Measurements from ENCODE around the gene IL1R2.

IL1R2 gene

DNA sequence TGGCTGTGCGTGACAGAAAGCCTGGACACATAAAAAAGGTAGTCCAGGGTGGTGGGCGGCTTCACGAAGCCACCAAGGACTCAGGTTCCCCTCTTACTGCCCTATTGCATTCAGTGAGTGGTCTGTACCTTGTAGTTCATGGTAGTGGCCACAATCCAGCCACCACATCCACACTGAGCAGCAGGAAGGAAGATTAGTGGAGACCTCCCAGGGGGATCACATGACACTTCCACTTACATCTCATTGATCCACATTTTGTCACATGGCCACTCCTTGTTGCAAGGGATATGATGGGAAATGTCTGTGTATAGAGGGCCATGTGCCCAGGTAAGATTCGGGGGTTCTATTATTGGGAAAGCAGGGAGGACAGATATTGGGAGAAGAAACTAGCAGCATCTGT is 13.7 kb downstream of the IL1R2 start:
- no peaks in the 10 kb centered on the region for H3K27me3 ChIP-seq (ENCODE audit: insufficient read depth, low read length, poor library complexity)
- H3K27ac ChIP-seq (ENCODE audit: low read depth, low read length): no peak overlapping the region
- no peak overlapping the region for H2BK120ac ChIP-seq (ENCODE audit: low read depth, low read length)
- H3K9ac ChIP-seq (ENCODE audit: low read length): no peak overlapping the region
- H2BK15ac ChIP-seq (replicated peaks; ENCODE audit: low read depth): no peak overlapping the region
- no peak overlapping the region for H2BK5ac ChIP-seq (ENCODE audit: low read length)
- no CpG with 5 or more reads among the region's 4 CpGs for WGBS (ENCODE audit: extremely low coverage, insufficient coverage, low lambda C conversion rate)
- H3K56ac ChIP-seq (ENCODE audit: low read length): no peak overlapping the region
- no peak overlapping the region for H3K4me2 ChIP-seq (ENCODE audit: low read length)
- peak; percentile 27 for DNase-seq
- no peak overlapping the region for H3K4me3 ChIP-seq (ENCODE audit: low read length)
- H3K79me1 ChIP-seq (ENCODE audit: low read length): no peaks in the 10 kb centered on the region
- no peak overlapping the region for H2AK5ac ChIP-seq (ENCODE audit: low read length)
- no peak overlapping the region for H4K8ac ChIP-seq (ENCODE audit: low read depth, low read length)
- no peak overlapping the region for H3K4ac ChIP-seq (ENCODE audit: low read depth, low read length)
- H3K18ac ChIP-seq (ENCODE audit: low read length): no peak overlapping the region
- no peak overlapping the region for H4K5ac ChIP-seq (ENCODE audit: low read length)
- no peaks in the 10 kb centered on the region for H3K79me2 ChIP-seq (ENCODE audit: control insufficient read depth, insufficient read depth, low read length)
- no peaks in the 10 kb centered on the region for H3K4me1 ChIP-seq (ENCODE audit: control insufficient read depth, low read depth, low read length)
- H3K23ac ChIP-seq (ENCODE audit: low read length): no peak overlapping the region
- H3K36me3 ChIP-seq (ENCODE audit: control insufficient read depth, insufficient read depth, low read length): no peaks in the 10 kb centered on the region

DNA sequence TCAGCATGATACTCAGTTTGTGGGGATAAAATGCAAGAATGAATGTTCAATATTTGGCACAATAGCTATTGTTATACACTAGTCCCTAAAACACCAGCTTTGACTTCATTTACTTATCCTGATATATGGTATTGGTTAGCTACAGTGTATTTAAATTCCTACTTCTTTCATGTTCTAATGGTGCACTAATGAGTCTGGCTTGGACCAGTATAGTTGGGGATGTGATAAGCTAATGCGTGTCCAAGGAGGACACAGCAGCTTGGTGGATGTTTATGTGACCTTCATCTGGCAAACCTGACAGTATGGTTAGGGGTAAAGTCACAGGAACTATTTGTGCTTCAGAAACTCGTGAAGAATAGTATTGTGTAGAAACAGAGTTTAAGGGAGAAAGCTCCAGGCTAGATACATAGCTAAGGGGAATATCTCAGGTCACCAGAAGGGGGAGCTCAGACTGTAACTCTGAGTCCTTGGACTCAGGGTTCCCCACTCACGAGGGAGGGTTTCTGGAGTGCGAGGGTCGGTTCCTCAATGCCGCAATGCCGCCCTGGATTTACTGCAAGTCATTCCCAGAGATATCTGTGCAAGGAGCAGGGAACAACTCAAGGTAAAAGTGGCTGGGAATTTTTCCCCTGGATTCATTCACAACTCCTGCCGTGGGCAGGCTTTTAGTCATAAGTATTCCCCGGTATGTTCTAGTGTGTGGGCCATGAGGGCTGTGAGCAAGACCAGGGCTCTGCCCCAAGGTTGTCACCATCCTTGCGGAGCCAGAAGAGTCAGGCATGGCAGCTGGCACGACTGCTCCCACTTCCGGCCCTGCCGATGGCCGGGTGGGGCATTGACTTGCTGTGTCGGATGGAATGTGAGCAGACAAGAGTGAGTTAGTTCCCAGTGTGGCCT is 14.5 kb downstream of the IL1R2 start:
- H3K27ac ChIP-seq (ENCODE audit: low read depth, low read length): no peak overlapping the region
- no CpG with 5 or more reads among the region's 15 CpGs for WGBS (ENCODE audit: extremely low coverage, insufficient coverage, low lambda C conversion rate)
- peak; percentile 70 for DNase-seq

GRCh38 chr2:102006886-102007278 is 15.1 kb downstream of the IL1R2 start:
- no peak overlapping the region for H2AK5ac ChIP-seq (ENCODE audit: low read length)

More for the DNA sequence above, 14.5 kb downstream of the IL1R2 start:
- Histone ChIP-seq H3K4me2 (ENCODE audit: low read length) (no peak overlapping the region), H2BK120ac (ENCODE audit: low read depth, low read length) (no peak overlapping the region), H3K79me1 (ENCODE audit: low read length) (no peaks in the 10 kb centered on the region), H3K79me2 (ENCODE audit: control insufficient read depth, insufficient read depth, low read length) (no peaks in the 10 kb centered on the region), H3K23ac (ENCODE audit: low read length) (no peak overlapping the region), H3K36me3 (ENCODE audit: control insufficient read depth, insufficient read depth, low read length) (no peaks in the 10 kb centered on the region), H3K4me3 (ENCODE audit: low read length) (no peak overlapping the region), H3K9ac (ENCODE audit: low read length) (no peak overlapping the region), H2BK15ac (replicated peaks; ENCODE audit: low read depth) (no peak overlapping the region), H3K18ac (ENCODE audit: low read length) (no peak overlapping the region), H2AK5ac (ENCODE audit: low read length) (no peak overlapping the region), H3K27me3 (ENCODE audit: insufficient read depth, low read length, poor library complexity) (no peaks in the 10 kb centered on the region), H4K5ac (ENCODE audit: low read length) (no peak overlapping the region), H3K4me1 (ENCODE audit: control insufficient read depth, low read depth, low read length) (no peaks in the 10 kb centered on the region), H3K56ac (ENCODE audit: low read length) (no peak overlapping the region), H4K8ac (ENCODE audit: low read depth, low read length) (no peak overlapping the region), H2BK5ac (ENCODE audit: low read length) (no peak overlapping the region), H3K4ac (ENCODE audit: low read depth, low read length) (no peak overlapping the region)

GRCh38 chr2:102008490-102008889 is 16.7 kb downstream of the IL1R2 start:
- Histone ChIP-seq H4K5ac (ENCODE audit: low read length) (no peak overlapping the region), H3K4ac (ENCODE audit: low read depth, low read length) (no peak overlapping the region), H3K4me2 (ENCODE audit: low read length) (no peak overlapping the region), H3K18ac (ENCODE audit: low read length) (no peak overlapping the region), H3K4me1 (ENCODE audit: control insufficient read depth, low read depth, low read length) (no peaks in the 10 kb centered on the region), H3K36me3 (ENCODE audit: control insufficient read depth, insufficient read depth, low read length) (no peaks in the 10 kb centered on the region), H2AK5ac (ENCODE audit: low read length) (no peak overlapping the region), H3K79me1 (ENCODE audit: low read length) (no peaks in the 10 kb centered on the region), H2BK15ac (replicated peaks; ENCODE audit: low read depth) (no peak overlapping the region), H3K79me2 (ENCODE audit: control insufficient read depth, insufficient read depth, low read length) (no peaks in the 10 kb centered on the region), H3K27me3 (ENCODE audit: insufficient read depth, low read length, poor library complexity) (no peaks in the 10 kb centered on the region), H2BK5ac (ENCODE audit: low read length) (no peak overlapping the region), H3K27ac (ENCODE audit: low read depth, low read length) (no peak overlapping the region), H3K56ac (ENCODE audit: low read length) (no peak overlapping the region), H3K23ac (ENCODE audit: low read length) (no peak overlapping the region), H4K8ac (ENCODE audit: low read depth, low read length) (no peak overlapping the region), H3K9ac (ENCODE audit: low read length) (no peak overlapping the region), H3K4me3 (ENCODE audit: low read length) (no peak overlapping the region), H2BK120ac (ENCODE audit: low read depth, low read length) (no peak overlapping the region)
- peak; percentile 31 for DNase-seq
- whole genome bisulfite sequencing (ENCODE audit: extremely low coverage, insufficient coverage, low lambda C conversion rate): no CpG with 5 or more reads among the region's 12 CpGs

More at GRCh38 chr2:102006886-102007278, 15.1 kb downstream of the IL1R2 start:
- Histone ChIP-seq H4K8ac (ENCODE audit: low read depth, low read length) (no peak overlapping the region), H3K4me2 (ENCODE audit: low read length) (no peak overlapping the region), H3K79me2 (ENCODE audit: control insufficient read depth, insufficient read depth, low read length) (no peaks in the 10 kb centered on the region), H3K79me1 (ENCODE audit: low read length) (no peaks in the 10 kb centered on the region), H3K56ac (ENCODE audit: low read length) (no peak overlapping the region), H3K4me1 (ENCODE audit: control insufficient read depth, low read depth, low read length) (no peaks in the 10 kb centered on the region), H3K27ac (ENCODE audit: low read depth, low read length) (no peak overlapping the region), H3K27me3 (ENCODE audit: insufficient read depth, low read length, poor library complexity) (no peaks in the 10 kb centered on the region), H3K9ac (ENCODE audit: low read length) (no peak overlapping the region), H3K18ac (ENCODE audit: low read length) (no peak overlapping the region), H2BK5ac (ENCODE audit: low read length) (no peak overlapping the region), H4K5ac (ENCODE audit: low read length) (no peak overlapping the region), H3K4me3 (ENCODE audit: low read length) (no peak overlapping the region), H3K4ac (ENCODE audit: low read depth, low read length) (no peak overlapping the region), H2BK15ac (replicated peaks; ENCODE audit: low read depth) (no peak overlapping the region), H3K23ac (ENCODE audit: low read length) (no peak overlapping the region), H2BK120ac (ENCODE audit: low read depth, low read length) (no peak overlapping the region), H3K36me3 (ENCODE audit: control insufficient read depth, insufficient read depth, low read length) (no peaks in the 10 kb centered on the region)
- no peak for DNase-seq
- WGBS (ENCODE audit: extremely low coverage, insufficient coverage, low lambda C conversion rate): no CpG with 5 or more reads among the region's 11 CpGs

DNA sequence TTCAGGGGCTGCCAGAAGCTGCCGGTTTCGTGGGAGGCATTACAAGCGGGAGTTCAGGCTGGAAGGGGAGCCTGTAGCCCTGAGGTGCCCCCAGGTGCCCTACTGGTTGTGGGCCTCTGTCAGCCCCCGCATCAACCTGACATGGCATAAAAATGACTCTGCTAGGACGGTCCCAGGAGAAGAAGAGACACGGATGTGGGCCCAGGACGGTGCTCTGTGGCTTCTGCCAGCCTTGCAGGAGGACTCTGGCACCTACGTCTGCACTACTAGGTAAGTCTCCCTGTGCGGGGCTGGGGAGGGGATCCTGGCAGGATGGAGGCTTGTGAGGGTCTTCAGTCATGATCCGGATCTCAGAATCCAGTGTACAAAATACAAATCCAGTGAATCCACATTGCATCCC is 17.8 kb downstream of the IL1R2 start:
- no peak overlapping the region for H3K23ac ChIP-seq (ENCODE audit: low read length)
- H3K36me3 ChIP-seq (ENCODE audit: control insufficient read depth, insufficient read depth, low read length): no peaks in the 10 kb centered on the region
- no peak overlapping the region for H3K27ac ChIP-seq (ENCODE audit: low read depth, low read length)
- H2BK5ac ChIP-seq (ENCODE audit: low read length): no peak overlapping the region
- H3K56ac ChIP-seq (ENCODE audit: low read length): no peak overlapping the region
- no peaks in the 10 kb centered on the region for H3K79me2 ChIP-seq (ENCODE audit: control insufficient read depth, insufficient read depth, low read length)
- no CpG with 5 or more reads among the region's 10 CpGs for WGBS (ENCODE audit: extremely low coverage, insufficient coverage, low lambda C conversion rate)
- H2BK15ac ChIP-seq (replicated peaks; ENCODE audit: low read depth): no peak overlapping the region
- no peak overlapping the region for H3K4ac ChIP-seq (ENCODE audit: low read depth, low read length)
- H3K4me2 ChIP-seq (ENCODE audit: low read length): no peak overlapping the region
- no peak for DNase-seq
- no peak overlapping the region for H3K9ac ChIP-seq (ENCODE audit: low read length)
- H4K5ac ChIP-seq (ENCODE audit: low read length): no peak overlapping the region
- H2AK5ac ChIP-seq (ENCODE audit: low read length): no peak overlapping the region
- H2BK120ac ChIP-seq (ENCODE audit: low read depth, low read length): no peak overlapping the region
- no peak overlapping the region for H3K18ac ChIP-seq (ENCODE audit: low read length)
- no peaks in the 10 kb centered on the region for H3K4me1 ChIP-seq (ENCODE audit: control insufficient read depth, low read depth, low read length)
- H4K8ac ChIP-seq (ENCODE audit: low read depth, low read length): no peak overlapping the region
- no peaks in the 10 kb centered on the region for H3K79me1 ChIP-seq (ENCODE audit: low read length)
- H3K4me3 ChIP-seq (ENCODE audit: low read length): no peak overlapping the region
- no peaks in the 10 kb centered on the region for H3K27me3 ChIP-seq (ENCODE audit: insufficient read depth, low read length, poor library complexity)

DNA sequence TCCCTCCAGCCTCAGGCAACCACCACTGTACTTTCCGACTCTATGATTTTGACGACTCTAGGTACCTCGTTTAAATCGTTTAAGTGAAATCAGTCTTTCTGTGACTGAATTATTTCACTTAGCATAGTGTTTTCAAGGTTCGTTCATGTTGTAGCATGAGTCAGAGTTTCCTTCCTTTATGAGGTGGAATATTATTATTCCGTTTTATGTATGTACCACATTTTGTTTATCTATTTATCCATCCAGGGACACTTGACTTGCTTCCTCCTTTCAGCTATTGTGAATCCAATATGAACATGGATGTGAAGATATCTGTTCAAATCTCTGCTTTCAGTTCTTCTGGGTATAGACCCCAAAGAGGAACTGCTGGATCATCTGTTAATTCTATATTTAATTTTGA is 19.1 kb downstream of the IL1R2 start:
- Histone ChIP-seq H3K4me3 (ENCODE audit: low read length) (no peak overlapping the region), H3K27me3 (ENCODE audit: insufficient read depth, low read length, poor library complexity) (no peaks in the 10 kb centered on the region), H3K27ac (ENCODE audit: low read depth, low read length) (no peak overlapping the region), H4K8ac (ENCODE audit: low read depth, low read length) (no peak overlapping the region), H3K36me3 (ENCODE audit: control insufficient read depth, insufficient read depth, low read length) (no peaks in the 10 kb centered on the region), H3K56ac (ENCODE audit: low read length) (no peak overlapping the region), H3K23ac (ENCODE audit: low read length) (no peak overlapping the region), H3K79me2 (ENCODE audit: control insufficient read depth, insufficient read depth, low read length) (no peaks in the 10 kb centered on the region), H3K4ac (ENCODE audit: low read depth, low read length) (no peak overlapping the region), H4K5ac (ENCODE audit: low read length) (no peak overlapping the region), H3K18ac (ENCODE audit: low read length) (no peak overlapping the region), H3K4me2 (ENCODE audit: low read length) (no peak overlapping the region), H2BK5ac (ENCODE audit: low read length) (no peak overlapping the region), H3K9ac (ENCODE audit: low read length) (no peak overlapping the region), H2BK120ac (ENCODE audit: low read depth, low read length) (no peak overlapping the region), H3K79me1 (ENCODE audit: low read length) (no peaks in the 10 kb centered on the region), H3K4me1 (ENCODE audit: control insufficient read depth, low read depth, low read length) (no peaks in the 10 kb centered on the region), H2AK5ac (ENCODE audit: low read length) (no peak overlapping the region), H2BK15ac (replicated peaks; ENCODE audit: low read depth) (no peak overlapping the region)
- WGBS (ENCODE audit: extremely low coverage, insufficient coverage, low lambda C conversion rate): no CpG with 5 or more reads among the region's 6 CpGs
- no peak for DNase-seq
